GM19324 (cell line): Measurements from ENCODE around the gene STIL.

ENCODE experiments used
- ATAC-seq: cut with Tn5 transposase; IDR thresholded peaks from one replicate; pipeline ENCODE4 v1.9.1; 2021; ENCODE audit warnings: mild to moderate bottlenecking, moderate library complexity; ENCODE audit not compliant: unreplicated experiment, low FRiP score

Gene STIL

GRCh38 chr1:47241114-47242113, 72.5 kb downstream of the STIL start:
- ATAC-seq, result no peak

- ATAC-seq, result no peak
These were observed 74.9 kb downstream of the STIL start for GRCh38 chr1:47238935-47239592.

- ATAC-seq, result no peak
These were observed 78.1 kb downstream of the STIL start for GRCh38 chr1:47235806-47236205.

- no peak for ATAC-seq
These were observed 78.7 kb downstream of the STIL start for GRCh38 chr1:47235241-47235681.

- no peak for ATAC-seq
These were observed 80.8 kb downstream of the STIL start for GRCh38 chr1:47233186-47233585.

GRCh38 chr1:47232187-47232874, 81.6 kb downstream of the STIL start, which contains the start of gene TAL1:
TSS of gene TAL1 (minus strand) at chr1:47232225. CDS start at chr1:47225888, 6,337 bp downstream.
- ATAC-seq, result no peak

- ATAC-seq, result no peak
These were observed 82.4 kb downstream of the STIL start for GRCh38 chr1:47231301-47232186.

GRCh38 chr1:47230692-47231300, 83.2 kb downstream of the STIL start:
- ATAC-seq, result no peak

- no peak for ATAC-seq
These were observed 83.9 kb downstream of the STIL start for GRCh38 chr1:47229886-47230691.

- ATAC-seq, result no peak
These were observed 84.7 kb downstream of the STIL start for GRCh38 chr1:47229031-47229885.

GRCh38 chr1:47228644-47229030, 85.3 kb downstream of the STIL start:
- ATAC-seq, result no peak

GRCh38 chr1:47227341-47228232, 86.4 kb downstream of the STIL start:
- no peak for ATAC-seq

- ATAC-seq, result no peak
These were observed 87.1 kb downstream of the STIL start for GRCh38 chr1:47226839-47227215.

- no peak for ATAC-seq
These were observed 87.7 kb downstream of the STIL start for GRCh38 chr1:47226121-47226838.

GRCh38 chr1:47225430-47226100, 88.4 kb downstream of the STIL start:
- no peak for ATAC-seq
